ENCODE results near the gene MTHFSD.

DNA sequence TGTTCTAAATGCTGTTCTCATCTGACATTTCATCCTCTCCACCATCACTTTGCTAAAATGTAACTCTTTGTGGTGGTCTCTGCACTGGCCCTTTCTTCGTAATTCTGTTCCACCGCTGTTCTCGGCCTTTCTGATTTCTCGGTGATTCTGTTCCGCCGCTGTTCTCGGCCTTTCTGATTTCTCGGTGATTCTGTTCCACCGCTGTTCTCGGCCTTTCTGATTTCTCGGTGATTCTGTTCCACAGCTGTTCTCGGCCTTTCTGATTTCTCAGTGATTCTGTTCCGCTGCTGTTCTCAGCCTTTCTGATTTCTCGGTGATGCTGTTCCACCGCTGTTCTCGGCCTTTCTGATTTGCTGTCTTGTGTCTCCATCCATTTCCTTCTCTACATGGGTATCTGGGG lies 32.4 kb downstream of the MTHFSD start:
- TF ChIP-seq, protein P1, sequence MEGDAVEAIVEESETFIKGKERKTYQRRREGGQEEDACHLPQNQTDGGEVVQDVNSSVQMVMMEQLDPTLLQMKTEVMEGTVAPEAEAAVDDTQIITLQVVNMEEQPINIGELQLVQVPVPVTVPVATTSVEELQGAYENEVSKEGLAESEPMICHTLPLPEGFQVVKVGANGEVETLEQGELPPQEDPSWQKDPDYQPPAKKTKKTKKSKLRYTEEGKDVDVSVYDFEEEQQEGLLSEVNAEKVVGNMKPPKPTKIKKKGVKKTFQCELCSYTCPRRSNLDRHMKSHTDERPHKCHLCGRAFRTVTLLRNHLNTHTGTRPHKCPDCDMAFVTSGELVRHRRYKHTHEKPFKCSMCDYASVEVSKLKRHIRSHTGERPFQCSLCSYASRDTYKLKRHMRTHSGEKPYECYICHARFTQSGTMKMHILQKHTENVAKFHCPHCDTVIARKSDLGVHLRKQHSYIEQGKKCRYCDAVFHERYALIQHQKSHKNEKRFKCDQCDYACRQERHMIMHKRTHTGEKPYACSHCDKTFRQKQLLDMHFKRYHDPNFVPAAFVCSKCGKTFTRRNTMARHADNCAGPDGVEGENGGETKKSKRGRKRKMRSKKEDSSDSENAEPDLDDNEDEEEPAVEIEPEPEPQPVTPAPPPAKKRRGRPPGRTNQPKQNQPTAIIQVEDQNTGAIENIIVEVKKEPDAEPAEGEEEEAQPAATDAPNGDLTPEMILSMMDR (IDR thresholded peaks at IDR 0.05; ENCODE audit: control extremely low read depth in 1 of 3, insufficient read depth in 1 of 3, low read depth in 1 of 3, low read length in 3 of 3) = no peak
- TF ChIP-seq HDAC2 (IDR thresholded peaks at IDR 0.05; ENCODE audit: borderline replicate concordance in 1 of 2, low read depth in 2 of 2, low read length in 2 of 2) (no peak), RFX5 (IDR thresholded peaks at IDR 0.05; ENCODE audit: borderline replicate concordance, low read depth, low read length) (no peak), POLR2AphosphoS5 (IDR thresholded peaks at IDR 0.05; ENCODE audit: low read depth, low read length) (no peak), TAF1 (IDR thresholded peaks at IDR 0.05; ENCODE audit: low read depth, low read length) (no peak), POLR2A (IDR thresholded peaks at IDR 0.05; ENCODE audit: control extremely low read depth in 1 of 2, low read depth in 2 of 2, low read length in 2 of 2) (no peak), MAFK (IDR thresholded peaks at IDR 0.05; ENCODE audit: low read depth, low read length) (no peak), E2F6 (IDR thresholded peaks at IDR 0.05) (no peak), RAD21 (IDR thresholded peaks at IDR 0.05 in 1 of 2, conservative IDR thresholded peaks at IDR 0.05 in 1 of 2; ENCODE audit: low read depth in 2 of 2, low read length in 2 of 2) (no peak), EP300 (IDR thresholded peaks at IDR 0.05; ENCODE audit: borderline replicate concordance in 1 of 2, low read depth in 2 of 2, low read length in 2 of 2) (no peak)
- TF ChIP-seq, protein P2, sequence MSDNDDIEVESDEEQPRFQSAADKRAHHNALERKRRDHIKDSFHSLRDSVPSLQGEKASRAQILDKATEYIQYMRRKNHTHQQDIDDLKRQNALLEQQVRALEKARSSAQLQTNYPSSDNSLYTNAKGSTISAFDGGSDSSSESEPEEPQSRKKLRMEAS (IDR thresholded peaks at IDR 0.05) = no peak

Data from H1 (cell line).